ENCODE measurements around the gene FAM120A. TPM values are rescaled to one million over a fixed set of nuclear protein-coding genes. Genes with fewer than 3 reads are reported as not detected.

Gene FAM120A
- total RNA-seq, 2 donors from 2014 or later = 56.8 to 77.5 TPM

- Histone ChIP-seq H3K4me1 (peaks cover 33% of the 10 kb centered on the region), H3K4me3 (no peak overlapping the region), H3K9me3 (no peaks in the 10 kb centered on the region), H3K27ac (no peak overlapping the region), H3K27me3 (no peaks in the 10 kb centered on the region), H3K36me3 (replicated peaks in 1 of 2; ENCODE audit: insufficient read depth in 1 of 2, low read depth in 2 of 2) (no peaks in the 10 kb centered on the region)
- ATAC-seq (no peak), DNase-seq (no peak)
- intact Hi-C loops (cut with DNase I) = no loop called here
- 70 to 83% methylated on average over 2 to 3 of the region's 3 CpGs for WGBS, 2 donors
- no peak for TF ChIP-seq POLR2A (IDR thresholded peaks at IDR 0.05)
- no peak for TF ChIP-seq CTCF (IDR thresholded peaks at IDR 0.05)
Measured at GRCh38 chr9:93600504-93600903, 149.0 kb downstream of the FAM120A start.

- no peak for ATAC-seq
Measured at GRCh38 chr9:93601063-93601462, 149.6 kb downstream of the FAM120A start.

GRCh38 chr9:93601666-93602065 is 150.2 kb downstream of the FAM120A start:
- H3K4me3 ChIP-seq = no peak overlapping the region
- ATAC-seq = no peak

More at GRCh38 chr9:93601063-93601462, 149.6 kb downstream of the FAM120A start:
- Histone ChIP-seq H3K27ac (no peak overlapping the region), H3K27me3 (no peaks in the 10 kb centered on the region), H3K36me3 (replicated peaks in 1 of 2; ENCODE audit: insufficient read depth in 1 of 2, low read depth in 2 of 2) (no peaks in the 10 kb centered on the region), H3K4me3 (no peak overlapping the region), H3K4me1 (peaks cover 31% of the 10 kb centered on the region), H3K9me3 (no peaks in the 10 kb centered on the region)
- no peak for DNase-seq
- intact Hi-C loops (cut with DNase I) = no loop called here
- 83 to 87% methylated on average over 3 to 4 of the region's 4 CpGs for WGBS, 2 donors
- no peak for TF ChIP-seq CTCF (IDR thresholded peaks at IDR 0.05)
- no peak for TF ChIP-seq POLR2A (IDR thresholded peaks at IDR 0.05)

GRCh38 chr9:93603011-93603410 is 151.5 kb downstream of the FAM120A start:
- Histone ChIP-seq H3K9me3 (no peaks in the 10 kb centered on the region), H3K27me3 (no peaks in the 10 kb centered on the region), H3K27ac (no peak overlapping the region), H3K4me1 (peaks cover 27% of the 10 kb centered on the region), H3K4me3 (no peak overlapping the region), H3K36me3 (replicated peaks in 1 of 2; ENCODE audit: insufficient read depth in 1 of 2, low read depth in 2 of 2) (no peaks in the 10 kb centered on the region)
- TF ChIP-seq CTCF (IDR thresholded peaks at IDR 0.05) (no peak), POLR2A (IDR thresholded peaks at IDR 0.05) (no peak)
- intact Hi-C loops (cut with DNase I) = no loop called here
- ATAC-seq (no peak), DNase-seq (no peak)
- WGBS, 2 donors = 87 to 97% methylated on average over 12 to 15 of the region's 15 CpGs

More at GRCh38 chr9:93601666-93602065, 150.2 kb downstream of the FAM120A start:
- peaks cover 29% of the 10 kb centered on the region for H3K4me1 ChIP-seq
- no peaks in the 10 kb centered on the region for H3K27me3 ChIP-seq
- H3K9me3 ChIP-seq = no peaks in the 10 kb centered on the region
- WGBS, 2 donors = 65 to 72% methylated on average over 4 to 5 of the region's 5 CpGs
- intact Hi-C loops (cut with DNase I) = no loop called here
- no peak overlapping the region for H3K27ac ChIP-seq
- TF ChIP-seq POLR2A (IDR thresholded peaks at IDR 0.05) = no peak
- no peaks in the 10 kb centered on the region for H3K36me3 ChIP-seq (replicated peaks in 1 of 2; ENCODE audit: insufficient read depth in 1 of 2, low read depth in 2 of 2)
- no peak for DNase-seq

GRCh38 chr9:93603906-93604326 is 152.4 kb downstream of the FAM120A start:
- no peaks in the 10 kb centered on the region for H3K27me3 ChIP-seq
- no peak overlapping the region for H3K4me3 ChIP-seq
- no peaks in the 10 kb centered on the region for H3K36me3 ChIP-seq (replicated peaks in 1 of 2; ENCODE audit: insufficient read depth in 1 of 2, low read depth in 2 of 2)
- H3K4me1 ChIP-seq = peaks cover 18% of the 10 kb centered on the region
- TF ChIP-seq POLR2A (IDR thresholded peaks at IDR 0.05) (no peak), CTCF (IDR thresholded peaks at IDR 0.05) (no peak)
- DNase-seq = no peak
- no peaks in the 10 kb centered on the region for H3K9me3 ChIP-seq
- intact Hi-C loops (cut with DNase I) = no loop called here
- 81 to 98% methylated on average over 4 of the region's 4 CpGs for WGBS, 2 donors
- no peak overlapping the region for H3K27ac ChIP-seq
- ATAC-seq = no peak

Measured in body of pancreas (tissue), 4 donors.